ENCODE results near the gene WDR72. TPM values are rescaled to one million over a fixed set of nuclear protein-coding genes. Genes with fewer than 3 reads are reported as not detected.

WDR72 gene
- total RNA-seq, result not detected

GRCh38 chr15:53759411-53759931 lies at the start of gene WDR72:
WDR72 (minus strand) TSS chr15:53759663; CDS start chr15:53733149, 26,514 bp downstream.

Other genes starting within 250 kb of the WDR72 start
- gene UNC13C, start 218.8 kb upstream of the WDR72 start, total RNA-seq, result not detected

Data from activated naive CD4-positive, alpha-beta T cell treated with anti-CD3 and anti-CD28 coated beads, Interleukin-2, amount 10 ng/mL, durations not matched to agents 5 hours and 36 hours (primary cell).